Measurements from ENCODE around the gene CGREF1.

GRCh38 chr2:27152796-27153464 is 34.0 kb upstream of the CGREF1 start:
- TF ChIP-seq CTCF (conservative IDR thresholded peaks at IDR 0.05; ENCODE audit: low read depth, low read length): no peak
- TF ChIP-seq EZH2 (IDR thresholded peaks at IDR 0.05; ENCODE audit: low read length, unreplicated experiment): no peak
- TF ChIP-seq EZH2phosphoT487 (IDR thresholded peaks at IDR 0.05; ENCODE audit: borderline replicate concordance, low read length): no peak

Data from PC-3 (cell line).